ENCODE measurements around the gene CASP4. TPM values are rescaled to one million over a fixed set of nuclear protein-coding genes. Genes with fewer than 3 reads are reported as not detected.
"Not testable (repeated sequence)": the region's sequence is repeated elsewhere in the genome, so short reads cannot be mapped to it uniquely, and the experiment has no call there.

Gene CASP4
- total and polyA plus RNA-seq, 7 donors = 20.8 to 64.6 (median 51.8) TPM

GRCh38 chr11:104943561-104943960 is 24.8 kb downstream of the CASP4 start:
- intact Hi-C loops (cut with DNase I) = no loop called here
- no peak overlapping the region for H3K27ac ChIP-seq
- no peaks in the 10 kb centered on the region for H3K27me3 ChIP-seq
- H3K4me1 ChIP-seq = no peaks in the 10 kb centered on the region
- H3K36me3 ChIP-seq = peaks cover 0 to 15% (median 0%) of the 10 kb centered on the region in 4 donors
- DNase-seq = no peak
- no peak overlapping the region for H3K4me3 ChIP-seq
- 44 to 48% methylated on average over 2 of the region's 2 CpGs for WGBS, 2 donors
- no peak for TF ChIP-seq CTCF (IDR thresholded peaks at IDR 0.05)
- H3K9me3 ChIP-seq = no peaks in the 10 kb centered on the region

DNA sequence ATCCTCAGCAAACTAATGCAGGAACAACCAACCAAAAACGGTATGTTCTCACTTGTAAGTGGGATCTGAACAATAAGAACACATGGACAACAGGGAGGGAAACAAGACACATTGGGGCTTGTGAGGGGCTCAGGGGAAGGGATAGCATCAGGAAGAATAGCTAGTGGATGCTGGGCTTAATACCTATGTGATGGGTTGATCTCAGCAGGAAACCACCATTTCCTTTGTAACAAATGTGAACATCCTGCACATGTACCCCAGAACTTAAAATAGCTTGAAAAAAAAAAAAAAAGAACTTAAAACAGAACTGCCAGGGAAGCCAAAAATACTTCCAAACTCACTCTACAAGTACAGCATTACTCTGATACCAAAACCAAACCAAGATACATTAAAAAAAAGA is 33.8 kb downstream of the CASP4 start:
- Histone ChIP-seq H3K4me1 (no peaks in the 10 kb centered on the region), H3K36me3 (no peaks in the 10 kb centered on the region), H3K27ac (no peak overlapping the region), H3K27me3 (no peaks in the 10 kb centered on the region), H3K9me3 (no peaks in the 10 kb centered on the region), H3K4me3 (no peak overlapping the region)
- DNase-seq = no peak
- TF ChIP-seq EP300 (IDR thresholded peaks at IDR 0.05) (no peak), CTCF (IDR thresholded peaks at IDR 0.05) (no peak), POLR2AphosphoS5 (IDR thresholded peaks at IDR 0.05) (no peak), POLR2A (IDR thresholded peaks at IDR 0.05) (no peak)
- intact Hi-C loops (cut with DNase I) = no loop called here
- WGBS, 2 donors = 30 to 63% methylated on average over 1 of the region's 1 CpG

GRCh38 chr11:104934073-104934472 is 34.3 kb downstream of the CASP4 start:
- WGBS, 2 donors = 90 to 96% methylated on average over 3 of the region's 3 CpGs
- not testable (repeated sequence) for H3K4me1 ChIP-seq, H3K4me3 ChIP-seq

GRCh38 chr11:104928811-104929210 is 39.6 kb downstream of the CASP4 start:
- no peaks in the 10 kb centered on the region for H3K4me1 ChIP-seq
- intact Hi-C loops (cut with DNase I) = no loop called here
- no peaks in the 10 kb centered on the region for H3K27me3 ChIP-seq
- no peak for TF ChIP-seq CTCF (IDR thresholded peaks at IDR 0.05)
- no peak for TF ChIP-seq EP300 (IDR thresholded peaks at IDR 0.05)
- no peak for TF ChIP-seq POLR2AphosphoS5 (IDR thresholded peaks at IDR 0.05)
- TF ChIP-seq POLR2A (IDR thresholded peaks at IDR 0.05) = no peak
- H3K4me3 ChIP-seq = no peak overlapping the region
- no peak for DNase-seq
- H3K27ac ChIP-seq = no peak overlapping the region
- peaks cover 0 to 4% (median 1%) of the 10 kb centered on the region in 4 donors for H3K9me3 ChIP-seq
- no peaks in the 10 kb centered on the region for H3K36me3 ChIP-seq

More at GRCh38 chr11:104934073-104934472, 34.3 kb downstream of the CASP4 start:
- intact Hi-C loops (cut with DNase I); DNase-seq; H3K36me3 ChIP-seq; H3K9me3 ChIP-seq; H3K27ac ChIP-seq; H3K27me3 ChIP-seq: not testable (repeated sequence)

- TF ChIP-seq CTCF (IDR thresholded peaks at IDR 0.05) = no peak
- TF ChIP-seq POLR2A (IDR thresholded peaks at IDR 0.05) = no peak
- no peak for TF ChIP-seq POLR2AphosphoS5 (IDR thresholded peaks at IDR 0.05)
- no peak for TF ChIP-seq EP300 (IDR thresholded peaks at IDR 0.05)
- DNase-seq = no peak
- Histone ChIP-seq H3K4me1 (no peaks in the 10 kb centered on the region), H3K4me3 (no peak overlapping the region), H3K27ac (no peak overlapping the region), H3K27me3 (no peaks in the 10 kb centered on the region), H3K36me3 (no peaks in the 10 kb centered on the region), H3K9me3 (peaks cover 0 to 4% (median 1%) of the 10 kb centered on the region in 4 donors)
- WGBS, 2 donors = 80 to 82% methylated on average over 9 of the region's 9 CpGs
- intact Hi-C loops (cut with DNase I) = no loop called here
These were observed 41.4 kb downstream of the CASP4 start for GRCh38 chr11:104926771-104927611.
